Hepatocyte (in vitro differentiated cells): ENCODE measurements around the gene AXIN2.

Source experiments
- CTCF ChIP-seq: fragments of 200-600 bp; sonication (generic); IDR thresholded peaks from 2 replicates; pipeline ENCODE4 v1.5.1; 2016; ENCODE audit warnings: antibody characterized with exemption, mild to moderate bottlenecking; ENCODE audit not compliant: poor library complexity
- EZH2 ChIP-seq: fragments of 200-600 bp; sonication (generic); IDR thresholded peaks from 2 replicates; pipeline ENCODE4 v1.6.1; 2016; ENCODE audit warnings: antibody characterized with exemption, mild to moderate bottlenecking, borderline replicate concordance

- TF ChIP-seq EZH2 (no peak), CTCF (peak; percentile 26)
Measured at GRCh38 chr17:65588181-65588808, 26.8 kb upstream of the AXIN2 start.
